ENCODE measurements around the gene C11orf97.
"Not testable (repeated sequence)": the region's sequence is repeated elsewhere in the genome, so short reads cannot be mapped to it uniquely, and the experiment has no call there.

The C11orf97 gene, protein sequence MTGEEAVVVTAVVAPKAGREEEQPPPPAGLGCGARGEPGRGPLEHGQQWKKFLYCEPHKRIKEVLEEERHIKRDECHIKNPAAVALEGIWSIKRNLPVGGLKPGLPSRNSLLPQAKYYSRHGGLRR

DNA sequence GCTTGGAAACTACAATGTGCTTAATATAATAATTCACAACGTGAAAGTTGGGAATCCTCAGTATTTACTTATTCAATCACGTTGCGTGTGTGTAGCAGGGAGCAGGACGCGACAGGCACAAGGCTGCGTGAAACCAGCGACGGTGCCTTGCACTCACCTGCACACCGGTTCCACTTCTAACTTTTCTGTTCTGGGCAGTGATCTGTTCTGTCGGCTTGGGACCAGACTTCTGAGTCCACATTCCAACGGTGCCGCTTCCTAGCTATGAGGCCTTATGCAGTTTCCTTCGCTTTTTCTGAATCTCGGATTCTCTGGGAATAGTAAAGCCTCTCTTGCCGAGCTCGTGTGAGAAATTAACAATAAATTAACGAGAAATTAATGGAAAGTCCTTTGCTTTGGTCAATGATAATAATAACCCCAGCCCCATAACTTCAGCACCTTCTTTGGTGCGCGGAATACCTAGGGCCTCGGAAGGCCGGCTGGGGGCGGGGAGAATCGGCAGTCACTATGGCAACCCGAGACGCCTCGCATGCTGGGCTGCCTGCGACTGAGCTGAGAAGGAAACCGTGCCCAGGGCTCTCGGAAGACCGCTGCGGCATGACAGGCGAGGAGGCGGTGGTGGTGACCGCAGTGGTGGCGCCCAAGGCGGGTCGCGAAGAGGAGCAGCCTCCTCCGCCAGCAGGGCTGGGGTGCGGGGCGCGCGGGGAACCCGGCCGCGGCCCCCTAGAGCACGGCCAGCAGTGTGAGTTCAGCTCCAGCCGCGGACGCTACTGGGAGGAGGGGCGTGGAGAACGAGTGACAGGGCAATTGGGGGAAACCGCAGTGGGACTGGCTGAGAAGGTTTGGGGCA lies at the start of gene C11orf97:
Gene C11orf97 (plus strand): TSS at position 530 of the 850 bp plus-strand sequence. CDS start 68 bp downstream, at position 598.
- peak; percentile 41 for DNase-seq
- in situ Hi-C loops (cut with HindIII; ENCODE audit: low pct_ligation_motif_present, low pct_unique_long_range_greater_than_20kb, low sequenced_read_pairs), result no loop called here

DNA sequence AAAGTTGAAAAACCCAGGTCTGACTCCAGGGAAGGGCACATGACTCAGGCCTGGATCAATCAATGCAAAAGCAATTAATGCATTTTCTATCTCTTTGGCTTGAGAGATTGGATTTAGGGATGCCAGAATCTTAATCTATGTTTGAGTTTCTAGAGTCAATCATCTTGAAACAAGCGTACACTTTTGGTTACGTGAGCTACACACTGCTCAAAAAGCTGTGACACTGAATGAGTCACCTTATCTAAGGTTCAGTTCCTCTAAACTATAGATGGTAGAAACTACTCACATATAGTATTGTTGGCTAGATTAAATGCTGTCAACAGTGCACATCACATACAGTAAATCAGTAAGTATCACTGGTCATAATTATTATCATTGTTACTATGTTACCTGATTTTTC lies 42.8 kb upstream of the C11orf97 start:
- DNase-seq, result no peak
- in situ Hi-C loops (cut with HindIII; ENCODE audit: low pct_ligation_motif_present, low pct_unique_long_range_greater_than_20kb, low sequenced_read_pairs), result no loop called here

DNA sequence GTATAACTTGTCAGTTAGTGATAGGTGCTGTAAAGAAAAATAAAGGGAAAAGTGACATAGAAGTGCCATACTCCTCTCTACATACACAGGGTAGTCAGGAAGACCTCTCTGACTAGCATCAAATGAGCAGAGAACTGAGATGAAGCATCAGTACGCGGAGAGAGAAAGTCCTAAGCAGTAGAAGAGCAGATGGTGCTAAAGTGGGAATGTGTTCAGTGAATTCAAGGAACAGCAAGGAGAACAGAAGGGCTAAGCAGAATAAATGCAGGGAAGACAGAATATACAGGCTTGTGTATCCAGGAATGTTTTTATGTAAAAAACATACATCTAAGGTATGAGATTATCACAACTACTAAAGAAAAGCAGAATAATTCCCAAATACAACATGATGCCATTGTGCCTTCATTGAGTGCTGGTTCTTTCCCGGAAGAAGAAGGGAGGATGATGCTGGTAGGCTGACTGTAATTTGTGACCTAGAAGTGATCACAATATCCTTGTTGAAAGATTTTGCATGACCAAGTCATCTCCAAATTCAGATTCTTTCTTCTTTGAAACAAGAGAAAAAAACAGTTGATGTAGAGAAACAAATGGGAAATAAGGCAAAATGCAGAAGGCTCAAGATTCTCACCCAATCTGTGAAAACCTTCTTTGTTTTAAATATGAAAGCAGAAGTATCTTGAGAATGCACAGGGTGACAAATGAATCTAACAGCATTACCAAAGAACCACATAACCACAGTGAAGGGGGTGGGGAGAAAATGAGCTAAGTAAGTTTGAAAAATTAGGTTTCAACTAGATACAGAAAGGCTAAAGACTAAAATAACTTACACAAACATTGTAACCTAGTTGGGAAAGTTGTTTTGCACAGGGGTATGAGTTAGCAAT lies 39.1 kb upstream of the C11orf97 start:
- in situ Hi-C loops (cut with HindIII; ENCODE audit: low pct_ligation_motif_present, low pct_unique_long_range_greater_than_20kb, low sequenced_read_pairs), result no loop called here
- no peak for DNase-seq

DNA sequence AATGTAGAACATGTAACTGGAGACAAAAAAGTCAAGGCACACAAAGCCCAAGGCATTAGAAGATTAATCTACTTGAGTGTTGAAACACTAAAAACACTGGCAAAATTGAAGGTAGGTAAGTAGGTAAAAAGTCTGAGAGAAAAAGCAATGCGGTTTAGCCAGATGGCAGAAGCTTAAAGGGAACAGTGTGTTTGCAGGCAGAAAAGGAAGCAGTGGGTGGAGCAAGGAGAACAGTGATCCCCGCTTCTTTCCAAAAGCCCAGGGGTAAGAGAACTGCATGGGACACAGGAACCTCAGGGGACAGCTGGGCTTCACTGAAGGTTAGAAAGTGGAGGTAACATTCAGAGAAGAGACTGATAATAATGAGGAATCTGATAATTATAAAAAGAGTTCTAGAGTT lies 34.6 kb upstream of the C11orf97 start:
- in situ Hi-C loops (cut with HindIII; ENCODE audit: low pct_ligation_motif_present, low pct_unique_long_range_greater_than_20kb, low sequenced_read_pairs), result no loop called here
- DNase-seq, result no peak

DNA sequence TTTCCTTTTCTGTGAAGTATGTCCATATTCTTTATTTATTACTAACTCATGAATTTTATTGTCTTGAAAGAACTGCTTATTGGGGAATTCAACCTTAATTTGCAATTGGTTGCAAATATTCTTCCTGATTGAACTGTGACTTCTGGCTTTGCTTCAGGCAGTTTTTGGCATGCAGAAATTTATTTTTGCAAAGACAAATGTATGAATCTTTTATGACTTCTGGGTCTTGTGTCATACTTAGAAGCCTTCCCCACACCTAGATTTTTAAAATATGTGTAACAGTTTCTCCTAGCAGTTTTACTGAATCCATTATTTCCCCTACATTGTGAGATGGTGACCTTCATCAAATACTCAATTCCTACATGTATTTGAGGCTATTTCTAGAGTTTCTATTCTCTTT lies 30.9 kb upstream of the C11orf97 start:
- no peak for DNase-seq
- in situ Hi-C loops (cut with HindIII; ENCODE audit: low pct_ligation_motif_present, low pct_unique_long_range_greater_than_20kb, low sequenced_read_pairs), result no loop called here

DNA sequence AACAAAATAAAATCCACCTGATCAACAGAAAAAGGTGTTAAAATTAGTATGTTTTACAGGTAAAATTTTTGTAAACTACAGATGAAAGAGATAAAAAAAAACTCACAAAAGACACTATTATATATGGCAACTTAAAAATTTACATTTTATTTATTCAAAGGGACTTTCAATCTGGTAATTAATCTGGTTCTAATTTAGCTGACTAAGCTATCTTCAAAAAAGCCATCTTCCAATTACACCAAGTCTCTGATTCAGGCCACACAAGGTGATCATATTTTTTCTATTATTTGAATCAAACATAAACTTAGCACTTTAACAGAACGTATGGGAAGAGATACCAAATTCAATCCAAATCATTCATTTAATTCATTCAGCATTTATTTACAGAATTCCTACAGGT lies 26.2 kb upstream of the C11orf97 start:
- DNase-seq, result no peak
- in situ Hi-C loops (cut with HindIII; ENCODE audit: low pct_ligation_motif_present, low pct_unique_long_range_greater_than_20kb, low sequenced_read_pairs), result no loop called here

DNA sequence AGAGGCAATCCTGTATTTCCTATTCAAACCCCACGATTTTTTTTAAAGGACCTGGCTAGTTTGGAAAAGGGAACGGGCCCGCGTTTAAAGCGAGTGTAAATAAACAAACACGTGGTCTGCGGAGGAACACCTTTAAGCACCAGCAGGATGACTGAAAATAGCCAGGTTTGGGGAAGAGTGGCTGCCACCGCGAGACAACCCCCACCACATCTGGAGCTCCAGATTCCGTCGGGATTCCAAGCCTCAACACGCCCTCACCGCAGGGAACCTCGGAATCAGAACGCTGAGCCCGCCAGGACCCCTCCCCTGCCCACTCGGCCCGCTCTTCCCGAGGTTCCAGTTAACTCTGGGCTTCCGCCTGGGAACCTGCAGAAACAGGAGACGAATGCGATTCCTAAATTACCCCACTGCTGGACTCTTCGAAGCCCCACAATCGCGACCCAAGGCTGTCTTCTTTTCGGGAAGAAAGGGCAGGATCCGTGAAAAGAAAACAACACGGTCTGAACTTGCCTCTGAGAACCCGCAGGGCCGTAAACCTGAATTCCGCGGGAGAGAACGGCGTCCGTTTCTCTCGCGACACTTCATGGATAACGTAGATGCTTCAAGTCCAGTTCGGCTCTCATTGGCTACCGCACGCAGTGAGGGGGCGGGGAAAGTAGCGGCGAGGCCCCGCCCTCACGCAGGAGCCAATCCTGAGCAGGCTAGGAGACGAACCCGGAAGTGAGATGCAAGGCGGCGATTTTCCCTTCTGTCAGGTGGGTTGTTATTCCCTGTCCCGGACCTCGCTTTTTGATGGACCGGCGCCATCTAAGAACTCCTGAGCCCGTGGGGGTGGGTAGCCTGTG lies 18.8 kb upstream of the C11orf97 start, which contains the start of the genes ANKRD49 and MRE11:
Gene ANKRD49 (plus strand): TSS at position 704 of the 845 bp plus-strand sequence. CDS start 2,710 bp downstream, outside the sequence.
Gene MRE11 (minus strand): TSS at position 564 of the 845 bp plus-strand sequence. CDS start 1,043 bp downstream, outside the sequence.
- in situ Hi-C loops (cut with HindIII; ENCODE audit: low pct_ligation_motif_present, low pct_unique_long_range_greater_than_20kb, low sequenced_read_pairs), result no loop called here
- DNase-seq, result peak; percentile 97

DNA sequence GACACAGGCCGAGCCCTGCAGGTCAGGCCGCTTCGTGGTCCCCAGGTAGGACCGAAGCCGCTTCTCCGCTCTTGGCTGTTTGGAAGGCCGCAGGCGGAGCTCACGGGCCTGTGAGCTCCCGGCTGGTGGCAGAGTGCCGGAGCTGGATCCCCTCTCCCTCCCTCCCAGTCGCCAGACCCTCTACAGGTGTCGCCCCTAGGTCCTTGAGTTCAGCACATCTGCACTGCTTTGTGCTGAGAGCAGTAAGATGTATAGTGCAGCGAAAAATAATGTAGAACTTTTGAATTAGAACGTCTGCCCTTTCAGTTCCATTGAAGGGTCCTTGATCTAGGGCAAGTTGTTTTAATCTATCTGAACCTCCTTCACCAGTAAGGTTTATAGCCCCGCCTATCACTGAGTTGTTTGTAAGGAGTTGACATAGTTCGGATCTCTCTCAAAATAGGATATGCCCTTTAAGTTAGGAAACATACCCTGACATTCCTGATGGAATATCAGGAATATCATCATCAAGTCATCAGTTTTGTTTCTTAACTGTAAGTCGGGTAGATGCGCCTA lies 18.1 kb upstream of the C11orf97 start:
- in situ Hi-C loops (cut with HindIII; ENCODE audit: low pct_ligation_motif_present, low pct_unique_long_range_greater_than_20kb, low sequenced_read_pairs), result no loop called here
- DNase-seq, result no peak

DNA sequence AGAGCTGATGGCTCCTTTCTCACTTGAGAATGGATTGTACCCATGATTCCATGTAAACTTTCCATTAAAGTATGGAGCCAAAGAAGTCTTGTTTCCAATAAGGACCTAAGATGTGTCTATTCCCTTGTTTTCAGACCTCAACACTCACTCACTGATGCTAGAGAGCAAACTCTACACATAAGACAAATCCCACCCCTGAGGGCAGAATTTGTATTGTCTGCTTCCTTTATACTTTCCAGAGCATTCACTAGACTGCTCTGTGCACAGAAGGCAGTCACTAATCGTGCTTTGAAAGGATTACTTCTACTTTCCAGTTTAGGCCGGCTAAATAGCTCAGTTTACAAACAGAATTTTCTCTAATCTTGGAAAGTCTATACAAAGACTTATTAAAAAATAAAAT lies 12.1 kb upstream of the C11orf97 start:
- no peak for DNase-seq
- in situ Hi-C loops (cut with HindIII; ENCODE audit: low pct_ligation_motif_present, low pct_unique_long_range_greater_than_20kb, low sequenced_read_pairs), result no loop called here

DNA sequence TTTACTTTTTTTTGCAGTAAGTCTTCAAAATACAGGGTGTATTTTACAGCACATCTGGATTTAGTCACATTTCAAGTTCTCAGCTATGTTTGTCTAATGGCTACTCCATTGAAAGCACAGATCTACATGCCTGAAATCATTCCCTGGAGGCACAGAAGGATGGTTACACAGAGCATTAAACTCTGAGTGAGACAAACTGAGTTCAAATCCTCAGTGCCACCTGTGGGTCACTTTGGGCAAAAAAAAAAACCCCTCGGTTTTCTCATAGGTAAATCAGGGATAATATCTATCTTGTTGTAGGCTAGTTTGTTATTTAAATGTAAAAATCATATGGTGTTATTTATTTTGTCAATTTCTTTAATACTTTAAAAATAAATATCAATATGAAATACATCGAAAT lies 10.7 kb upstream of the C11orf97 start:
- DNase-seq, result no peak
- in situ Hi-C loops (cut with HindIII; ENCODE audit: low pct_ligation_motif_present, low pct_unique_long_range_greater_than_20kb, low sequenced_read_pairs), result no loop called here

DNA sequence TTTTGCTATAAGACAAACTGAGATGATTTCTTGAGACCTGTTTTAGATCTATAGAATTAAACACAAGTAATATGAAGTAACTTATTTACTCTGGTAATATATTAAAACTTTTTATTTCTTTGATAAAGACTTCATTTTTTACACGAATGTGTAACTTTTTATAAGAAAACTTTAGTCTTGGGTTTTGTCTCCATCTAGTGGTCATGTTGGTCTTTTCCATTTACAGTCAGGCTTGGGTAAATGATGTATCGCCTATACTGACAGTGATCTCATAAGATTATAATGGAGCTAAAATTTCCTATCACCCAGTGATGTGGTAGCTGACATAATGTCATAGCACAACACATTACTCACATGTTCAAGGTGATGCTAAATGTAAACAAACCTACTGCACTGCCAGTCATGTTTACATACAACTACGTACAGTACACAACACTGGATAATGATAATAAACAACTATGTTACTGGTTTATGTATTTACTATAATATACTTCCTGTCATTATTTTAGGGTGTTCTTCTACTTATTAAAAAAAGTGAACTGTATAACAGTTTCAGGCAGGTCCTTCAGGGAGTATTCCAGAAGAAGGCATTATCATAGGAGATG lies 7.5 kb upstream of the C11orf97 start:
- in situ Hi-C loops (cut with HindIII; ENCODE audit: low pct_ligation_motif_present, low pct_unique_long_range_greater_than_20kb, low sequenced_read_pairs), result no loop called here
- peak; percentile 54 for DNase-seq

DNA sequence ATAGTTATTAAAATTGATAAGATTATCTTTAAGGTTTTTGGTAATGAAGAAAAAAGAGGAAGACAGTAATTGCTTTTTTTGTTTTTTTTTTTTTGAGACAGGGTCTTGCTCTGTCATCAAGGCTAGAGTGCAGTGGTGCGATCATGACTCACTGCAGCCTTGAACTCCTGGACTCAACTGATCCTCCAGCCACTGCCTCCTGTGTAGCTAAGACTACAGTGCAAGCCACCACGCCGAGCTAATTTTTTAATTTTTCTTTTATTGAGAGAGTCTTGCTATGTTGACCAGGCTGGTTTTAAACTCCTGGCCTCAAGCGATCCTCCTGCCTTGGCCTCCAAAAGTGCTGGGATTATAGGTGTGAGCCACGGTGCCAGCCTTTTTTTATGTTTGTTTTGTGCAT lies 5.7 kb upstream of the C11orf97 start:
- DNase-seq; in situ Hi-C loops (cut with HindIII; ENCODE audit: low pct_ligation_motif_present, low pct_unique_long_range_greater_than_20kb, low sequenced_read_pairs): not testable (repeated sequence)

DNA sequence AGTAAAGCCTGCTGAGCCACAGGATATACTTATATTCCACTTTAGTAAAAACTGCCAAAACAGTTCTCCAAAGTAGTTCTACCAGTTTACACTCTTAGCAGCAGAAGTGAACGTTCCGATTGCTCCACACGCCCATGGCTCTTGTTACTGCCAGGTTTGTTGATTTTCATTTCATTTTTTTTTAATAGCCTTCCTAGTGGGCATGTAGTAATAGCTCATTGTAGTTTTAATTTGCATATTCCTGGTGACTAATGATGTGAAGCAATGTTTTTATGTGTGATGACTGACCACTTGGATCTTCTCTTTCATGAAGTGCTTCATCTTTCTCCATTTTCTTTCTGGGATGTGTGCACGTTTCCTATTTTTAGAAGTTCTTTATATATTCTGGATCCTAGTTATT lies 4.8 kb upstream of the C11orf97 start:
- in situ Hi-C loops (cut with HindIII; ENCODE audit: low pct_ligation_motif_present, low pct_unique_long_range_greater_than_20kb, low sequenced_read_pairs), result no loop called here
- DNase-seq, result no peak

DNA sequence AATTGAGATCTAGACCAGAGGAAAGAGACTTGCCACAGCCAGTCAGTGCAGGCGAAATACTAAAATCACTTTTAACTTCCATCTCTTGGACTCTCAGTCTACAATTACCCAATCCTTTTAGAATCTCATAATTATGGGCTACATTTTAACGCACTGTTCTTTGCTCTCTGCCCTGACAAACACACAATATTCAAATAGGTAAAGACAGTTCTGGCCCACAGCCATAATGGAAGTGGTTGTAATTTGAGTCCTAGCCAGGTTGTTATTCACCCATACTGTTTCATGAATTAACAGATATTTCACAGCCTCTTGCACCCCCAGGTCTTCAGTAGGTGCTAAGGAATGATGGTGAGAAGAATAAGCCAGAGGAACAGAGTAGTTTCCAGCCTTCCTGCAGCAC lies 830 bp downstream of the C11orf97 start:
- in situ Hi-C loops (cut with HindIII; ENCODE audit: low pct_ligation_motif_present, low pct_unique_long_range_greater_than_20kb, low sequenced_read_pairs), result no loop called here
- no peak for DNase-seq

DNA sequence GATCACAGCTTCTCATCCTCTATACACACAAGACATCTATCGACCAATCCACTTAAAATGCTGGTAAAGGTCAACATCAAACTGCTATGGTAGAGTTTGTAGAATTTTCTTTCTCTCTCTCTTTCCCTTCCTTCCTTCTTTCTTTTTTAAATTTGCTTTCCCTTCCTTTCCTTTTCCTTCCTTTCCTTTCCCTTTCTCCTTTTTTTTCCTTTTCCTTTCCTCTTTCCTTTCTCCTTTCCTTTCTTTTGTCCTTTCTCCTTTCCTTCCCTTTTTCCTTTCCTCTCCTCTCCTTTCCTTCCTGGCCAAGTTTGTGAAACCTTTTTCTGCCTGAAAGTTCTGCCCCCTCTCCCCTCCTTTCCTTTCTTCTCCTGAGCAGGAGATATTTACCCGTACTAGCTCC lies 3.1 kb downstream of the C11orf97 start:
- DNase-seq, result no peak

DNA sequence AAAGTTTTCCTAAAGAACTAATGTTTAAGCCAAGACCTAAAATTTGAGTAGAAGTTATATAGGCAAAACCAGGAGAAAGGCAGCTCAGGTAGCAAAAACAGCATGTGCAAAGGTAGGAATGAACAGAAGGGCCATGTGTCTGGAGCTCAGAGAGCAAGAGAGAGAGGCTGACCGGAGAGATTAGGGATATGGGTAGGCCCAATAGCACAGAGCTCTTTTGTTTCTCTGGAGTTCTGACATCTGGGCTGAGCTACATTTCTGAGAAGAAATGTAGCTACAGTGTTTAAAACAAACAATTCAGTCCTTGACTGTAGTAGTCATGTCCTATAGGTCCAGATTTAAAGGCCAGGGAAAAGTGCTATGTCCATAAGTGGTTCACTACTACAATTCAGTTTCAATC lies 4.5 kb downstream of the C11orf97 start:
- no peak for DNase-seq
- in situ Hi-C loops (cut with HindIII; ENCODE audit: low pct_ligation_motif_present, low pct_unique_long_range_greater_than_20kb, low sequenced_read_pairs), result no loop called here

More for the DNA sequence above, 3.1 kb downstream of the C11orf97 start:
- in situ Hi-C loops (cut with HindIII; ENCODE audit: low pct_ligation_motif_present, low pct_unique_long_range_greater_than_20kb, low sequenced_read_pairs), result no loop called here

DNA sequence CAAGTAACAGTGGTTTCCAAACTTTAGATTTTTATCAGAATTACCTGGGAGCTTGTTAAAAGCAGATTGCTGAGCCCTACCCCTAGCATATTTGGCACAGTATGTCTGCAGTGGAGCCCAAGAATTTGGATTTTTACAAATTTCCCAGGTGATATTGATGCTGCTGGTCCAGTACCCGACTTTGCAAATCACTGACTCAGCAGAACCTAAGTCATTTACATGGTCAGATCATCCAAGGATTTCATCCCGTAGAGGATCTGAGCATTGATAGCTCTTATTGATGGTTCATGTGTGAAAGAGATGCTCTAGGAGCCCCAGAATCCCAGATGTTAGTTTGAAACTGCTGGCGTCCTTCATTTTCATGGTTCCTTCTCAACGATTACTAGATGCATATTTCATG lies 6.0 kb downstream of the C11orf97 start:
- no peak for DNase-seq
- in situ Hi-C loops (cut with HindIII; ENCODE audit: low pct_ligation_motif_present, low pct_unique_long_range_greater_than_20kb, low sequenced_read_pairs), result no loop called here

Measured in ACHN (cell line).